ENCODE results near the gene CENPS.
A peak's percentile ranks its signal among the peaks of the same experiment; 100 is the strongest.
"Not testable (repeated sequence)": the region's sequence is repeated elsewhere in the genome, so short reads cannot be mapped to it uniquely, and the experiment has no call there.

The CENPS gene

DNA sequence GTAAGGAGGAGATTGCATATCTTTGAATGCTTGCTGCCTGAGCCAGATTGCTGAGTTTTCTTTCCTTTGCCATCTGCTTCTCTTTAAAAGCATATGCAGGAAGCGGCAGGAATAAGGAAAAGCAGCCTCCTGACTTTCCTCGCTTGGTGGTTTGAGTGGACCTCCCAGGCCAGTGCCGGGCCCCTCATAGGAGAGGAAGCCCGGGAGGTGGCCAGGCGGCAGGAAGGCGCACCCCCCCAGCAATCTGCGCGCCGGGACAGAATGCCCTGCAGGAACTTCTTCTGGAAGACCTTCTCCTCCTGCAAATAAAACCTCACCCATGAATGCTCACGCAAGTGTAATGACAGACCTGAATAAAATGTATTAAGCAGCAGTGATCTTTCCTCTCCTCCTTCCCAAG is 21.1 kb downstream of the CENPS start:
- DNase-seq (ENCODE audit: low spot score), result no peak

DNA sequence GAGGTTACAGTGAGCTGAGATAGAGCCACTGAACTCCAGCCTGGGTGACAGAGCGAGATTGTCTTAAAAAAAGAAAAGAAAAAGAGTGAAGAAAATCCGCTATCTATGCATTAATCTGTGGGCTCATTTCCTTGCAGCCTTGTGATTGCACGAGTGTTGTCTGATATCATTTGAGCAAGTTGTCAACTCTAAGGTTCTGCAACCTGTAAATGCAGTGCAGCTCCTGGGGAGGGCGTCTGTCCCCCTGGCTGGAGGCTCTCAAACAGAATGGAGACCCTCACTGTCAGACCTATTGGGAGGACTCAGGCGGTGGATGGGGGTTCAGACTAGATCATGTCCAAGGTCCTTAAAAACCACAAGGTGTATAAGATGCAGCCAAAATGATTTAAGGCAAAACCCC is 25.8 kb downstream of the CENPS start:
- no peak for DNase-seq (ENCODE audit: low spot score)

DNA sequence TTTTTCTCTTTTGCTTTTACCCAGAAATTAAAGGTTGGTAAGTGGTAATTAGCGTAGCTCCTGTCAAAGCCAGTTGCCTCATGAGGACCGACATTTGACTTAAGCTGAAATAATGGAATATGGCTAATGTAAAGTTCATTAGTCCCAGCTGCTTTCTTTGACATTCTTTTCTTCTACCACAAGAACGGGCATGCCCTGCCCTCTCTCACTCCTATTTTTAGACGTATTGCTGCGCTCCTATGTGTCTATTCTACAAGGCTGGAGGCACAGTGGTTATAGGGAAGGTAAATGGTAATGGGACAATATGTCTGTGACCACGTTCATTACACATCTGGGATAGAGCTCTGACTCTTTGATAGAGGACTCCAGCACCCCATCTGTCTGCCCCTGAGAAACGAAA is 26.4 kb downstream of the CENPS start:
- DNase-seq (ENCODE audit: low spot score), result no peak

DNA sequence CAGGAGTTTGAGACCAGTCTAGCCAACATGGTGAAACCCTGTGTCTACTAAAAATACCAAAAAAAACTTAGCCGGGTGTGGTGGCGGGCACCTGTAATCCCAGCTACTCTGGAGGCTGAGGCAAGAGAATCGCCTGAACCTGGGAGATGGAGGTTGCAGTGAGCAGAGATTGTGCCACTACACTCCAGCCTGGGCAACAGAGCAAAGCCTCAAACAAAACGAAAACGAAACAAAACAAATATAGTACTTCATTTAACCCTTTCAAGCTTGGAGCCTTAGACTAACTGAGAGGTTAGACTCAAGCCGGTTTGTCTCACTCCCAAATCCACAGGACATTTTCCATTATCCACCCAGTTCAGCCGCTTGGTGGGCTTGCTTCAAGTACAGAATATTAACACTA is 27.2 kb downstream of the CENPS start:
- not testable (repeated sequence) for DNase-seq (ENCODE audit: low spot score)

DNA sequence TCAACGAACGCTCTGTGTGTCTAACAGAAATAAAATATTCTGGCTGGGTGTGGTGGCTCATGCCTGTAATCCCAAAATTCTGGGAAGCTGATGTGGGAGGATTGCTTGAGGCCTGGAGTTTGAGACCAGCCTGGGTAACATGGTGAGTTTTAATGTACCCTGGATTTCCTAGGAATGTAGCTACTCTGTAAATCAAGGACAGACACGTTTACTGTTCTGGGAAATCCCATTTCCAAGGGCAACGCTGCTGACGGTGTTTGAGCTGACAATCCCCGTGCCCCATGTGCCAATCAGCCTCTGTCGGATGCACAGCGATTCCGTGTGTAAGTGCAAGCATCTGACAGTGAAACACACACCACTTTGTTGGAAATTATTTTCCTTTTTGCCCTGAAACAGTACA is 27.6 kb downstream of the CENPS start:
- DNase-seq (ENCODE audit: low spot score), result no peak

DNA sequence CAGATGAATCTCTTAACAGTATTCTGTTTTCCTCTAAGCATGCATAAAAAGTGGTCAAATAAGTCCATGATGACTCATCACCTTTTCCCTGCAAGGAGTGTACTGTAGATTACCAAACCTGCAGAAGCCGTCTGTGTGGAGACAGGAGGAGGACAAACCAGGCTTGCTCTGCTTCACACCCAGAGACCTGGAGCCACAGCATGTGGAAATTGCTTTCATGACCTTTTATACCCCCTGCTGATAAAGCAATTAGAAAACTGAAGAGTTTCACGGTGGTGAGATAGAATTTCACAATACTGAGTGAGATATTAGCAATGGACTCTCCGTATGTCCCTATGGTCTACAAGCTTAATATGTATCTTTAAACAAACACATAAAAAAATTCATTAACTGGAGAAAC is 29.0 kb downstream of the CENPS start:
- DNase-seq (ENCODE audit: low spot score), result no peak

DNA sequence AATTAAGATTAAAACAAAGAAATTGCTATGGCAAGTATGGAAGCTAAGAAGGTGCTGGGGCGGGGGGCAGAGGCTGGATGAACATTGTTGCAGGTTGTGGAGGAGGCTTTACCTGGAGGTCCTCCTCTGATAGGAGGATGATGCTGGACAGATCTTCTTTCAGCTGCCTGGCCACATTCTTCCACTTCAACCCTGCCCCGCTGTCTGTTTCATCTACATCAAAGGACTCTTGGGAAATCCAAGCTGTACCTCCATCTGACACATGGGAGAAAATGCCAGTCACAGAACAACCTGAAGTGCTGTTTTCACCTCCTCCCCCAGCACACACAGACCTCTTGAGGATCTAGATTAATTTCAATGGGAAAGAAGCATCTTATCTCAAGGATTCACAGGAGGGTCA is 36.8 kb downstream of the CENPS start:
- DNase-seq (ENCODE audit: low spot score), result no peak

DNA sequence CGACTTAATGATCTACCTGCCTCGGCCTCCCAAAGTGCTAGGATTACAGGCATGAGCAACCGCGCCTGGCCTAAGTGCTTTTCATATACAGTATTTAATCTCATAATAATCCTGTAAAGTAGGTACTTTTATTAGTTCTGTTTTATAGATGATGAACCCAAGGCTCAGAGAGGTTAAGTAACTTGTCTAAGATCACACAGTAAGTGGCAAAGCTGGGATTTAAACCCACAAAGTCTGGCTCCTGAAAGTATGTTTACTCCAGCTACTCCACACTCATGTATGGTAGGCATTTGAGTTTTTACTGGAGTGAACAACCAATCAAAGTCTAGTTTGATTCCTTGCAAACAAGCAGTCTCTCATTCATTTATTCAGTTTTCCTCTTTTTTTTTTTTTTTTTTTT is 39.8 kb downstream of the CENPS start:
- no peak for DNase-seq (ENCODE audit: low spot score)

DNA sequence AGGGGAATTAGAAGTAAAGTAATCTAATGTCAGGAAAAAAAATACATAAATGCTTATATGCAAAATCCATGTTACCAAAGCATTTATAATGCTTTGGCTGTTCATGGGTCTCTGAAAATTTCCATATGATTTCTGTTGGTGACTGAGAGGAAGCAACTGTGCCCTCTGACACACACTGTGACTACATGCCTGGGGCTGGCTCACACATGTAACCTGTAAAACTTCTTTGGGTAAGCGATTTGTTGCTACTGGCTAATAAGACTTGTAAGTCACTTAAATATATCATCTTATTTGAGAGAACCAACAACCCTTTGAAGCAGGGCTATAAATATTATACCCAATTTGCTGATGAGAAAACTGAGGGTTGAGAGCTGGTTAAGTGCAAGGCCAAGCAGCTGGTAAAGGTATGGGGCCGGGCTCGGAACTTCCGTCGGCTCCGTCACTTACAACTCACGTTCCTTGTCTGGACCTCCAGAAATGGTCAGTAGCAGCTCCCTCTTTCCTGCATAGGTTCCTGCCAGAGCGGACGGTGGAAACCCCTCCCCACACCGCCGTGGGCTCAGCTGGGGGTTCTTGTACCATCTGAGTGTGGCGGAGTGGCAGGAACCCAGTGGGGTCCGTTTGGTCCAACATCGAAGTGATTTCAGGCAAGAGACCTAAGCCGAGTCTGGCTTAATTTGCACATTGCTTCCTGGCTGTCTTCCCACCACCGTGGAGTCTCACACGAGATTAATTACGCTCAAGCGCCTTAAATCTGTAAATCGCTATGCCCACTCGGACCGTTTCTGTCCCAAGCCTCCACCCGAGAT is 41.4 kb downstream of the CENPS start:
- DNase-seq (ENCODE audit: low spot score), result no peak

DNA sequence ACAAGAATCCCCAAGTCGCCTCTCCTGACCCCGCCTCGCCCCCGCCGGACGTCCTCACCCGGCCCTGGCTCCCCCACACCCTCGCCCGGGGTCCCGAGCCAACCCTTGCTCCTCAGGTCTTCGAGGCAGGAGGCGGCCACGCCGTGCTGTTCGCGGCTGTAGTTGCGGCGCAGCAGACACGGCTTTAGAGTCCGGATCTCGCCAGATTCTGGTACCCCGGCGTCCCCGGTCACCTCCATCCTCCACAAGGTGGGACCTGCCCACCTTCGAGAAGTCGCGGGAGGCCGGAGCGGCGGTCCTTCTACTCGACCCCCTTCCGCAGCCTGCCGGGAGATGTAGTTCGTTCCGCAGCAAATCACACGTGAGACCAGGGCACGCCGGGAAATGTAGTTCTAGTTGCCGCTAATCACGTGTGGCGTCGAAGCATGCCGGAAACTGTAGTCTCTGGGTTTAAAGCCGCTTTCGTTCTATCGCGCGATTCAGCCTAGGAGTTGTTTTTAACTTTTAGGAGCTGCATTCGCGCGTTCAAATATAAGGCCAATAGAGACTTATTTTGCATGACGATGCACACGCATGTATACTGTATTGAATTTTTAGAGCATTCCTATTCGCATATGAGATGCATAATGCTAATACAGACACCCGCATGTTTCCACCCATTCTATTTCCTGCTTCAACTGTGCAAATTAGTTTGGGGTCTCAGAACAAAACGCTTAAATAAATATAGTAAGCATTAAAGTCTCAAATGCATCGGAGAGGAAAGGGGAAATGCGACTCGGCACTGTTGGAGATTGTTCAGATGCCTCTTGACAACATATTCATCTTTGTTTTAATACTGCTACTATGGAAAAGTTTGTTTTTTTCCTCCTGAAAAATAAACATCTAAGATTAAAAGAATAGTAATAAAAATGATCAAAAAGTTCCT is 42.2 kb downstream of the CENPS start, which contains the start of gene DFFA:
Gene DFFA, minus strand, starts transcription at position 310 of the 925 bp plus-strand sequence. Its CDS starts 71 bp downstream, at position 239.
- DNase-seq (ENCODE audit: low spot score), result peak; percentile 98

DNA sequence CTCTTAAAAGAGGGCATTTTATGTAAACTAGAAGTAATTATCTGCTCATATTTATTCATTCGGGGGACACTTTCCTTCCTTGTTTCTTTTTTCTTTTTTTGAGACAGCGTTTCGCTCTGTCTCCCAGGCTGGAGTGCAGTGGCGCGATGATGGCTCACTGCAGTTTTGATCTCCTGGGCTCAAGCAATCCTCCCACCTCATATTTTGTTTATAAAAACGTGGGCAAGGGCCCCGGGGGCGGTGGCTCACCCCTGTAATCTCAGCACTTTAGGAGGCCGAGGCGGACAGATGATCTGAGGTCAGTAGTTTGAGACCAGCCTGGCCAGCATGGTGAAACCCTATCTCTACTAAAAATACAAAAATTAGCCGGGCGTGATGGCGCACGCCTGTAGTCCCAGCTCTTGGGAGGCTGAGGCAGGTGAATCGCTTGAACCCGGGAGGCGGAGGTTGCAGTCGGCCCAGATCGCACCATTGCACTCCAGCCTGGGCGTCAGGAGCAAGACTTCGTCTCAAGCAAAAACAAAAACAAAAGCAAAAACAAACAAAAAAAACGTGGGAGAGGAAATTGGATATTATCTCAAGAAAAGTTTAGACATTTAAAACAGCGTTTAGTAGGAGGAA is 43.0 kb downstream of the CENPS start:
- DNase-seq (ENCODE audit: low spot score), result no peak

DNA sequence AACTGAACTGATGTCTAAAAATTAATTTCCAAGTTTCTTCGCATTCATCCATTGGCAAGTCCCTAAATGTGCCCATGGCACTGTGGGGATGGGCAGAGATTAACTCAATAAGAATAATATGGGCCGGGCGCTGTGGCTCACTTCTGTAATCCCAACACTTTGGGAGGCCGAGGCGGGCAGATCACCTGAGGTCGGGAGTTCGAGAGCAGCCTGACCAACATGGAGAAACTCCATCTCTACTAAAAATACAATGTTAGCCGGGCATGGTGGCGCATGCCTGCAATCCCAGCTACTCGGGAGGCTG is 44.0 kb downstream of the CENPS start:
- DNase-seq (ENCODE audit: low spot score), result not testable (repeated sequence)

DNA sequence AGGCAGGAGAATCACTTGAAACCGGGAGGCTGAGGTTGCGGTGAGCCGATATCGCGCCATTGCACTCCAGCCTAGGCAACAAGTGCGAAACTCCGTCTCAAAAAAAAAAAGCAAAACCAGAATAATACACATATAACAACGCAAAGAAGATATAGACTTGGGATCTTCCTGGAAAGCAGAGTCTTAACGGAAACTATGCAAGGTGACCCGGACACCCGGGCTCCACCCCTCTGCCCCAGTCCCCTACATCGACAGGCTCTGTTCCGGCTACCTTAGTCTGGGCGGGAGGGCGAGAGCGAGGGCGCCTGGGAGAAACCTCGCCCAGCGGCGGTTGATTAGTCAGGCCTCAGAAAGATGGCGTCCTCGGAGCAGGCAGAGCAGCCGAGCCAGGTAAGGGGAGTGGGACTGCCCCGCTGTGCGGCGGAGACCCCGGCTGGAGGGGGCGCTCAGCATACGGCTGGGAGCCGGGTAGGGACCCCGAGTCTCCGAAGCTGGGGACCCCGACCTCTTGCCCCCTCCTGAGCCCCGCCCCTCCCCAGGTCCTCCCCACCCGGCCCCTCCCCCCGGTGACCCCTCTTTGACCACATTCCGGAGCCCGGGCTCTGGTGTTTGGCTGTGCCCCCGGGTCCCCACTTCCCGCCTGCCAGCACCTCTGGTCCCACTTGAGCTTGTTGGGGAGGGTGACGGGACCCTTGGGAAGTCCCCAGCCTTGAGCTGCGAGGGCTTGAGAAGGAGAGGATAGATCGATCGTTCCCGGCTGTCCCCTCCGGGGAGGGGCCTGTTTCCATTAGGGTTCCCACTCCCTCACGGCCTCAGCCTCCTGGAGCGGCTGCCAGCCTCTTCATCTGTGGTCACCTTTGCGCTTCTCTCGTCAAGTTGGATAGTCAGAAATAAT is 44.6 kb downstream of the CENPS start, which contains the start of gene PEX14:
Gene PEX14, plus strand, starts transcription at position 338 of the 895 bp plus-strand sequence. Its CDS starts 17 bp downstream, at position 355.
- peak; percentile 89 for DNase-seq (ENCODE audit: low spot score)

DNA sequence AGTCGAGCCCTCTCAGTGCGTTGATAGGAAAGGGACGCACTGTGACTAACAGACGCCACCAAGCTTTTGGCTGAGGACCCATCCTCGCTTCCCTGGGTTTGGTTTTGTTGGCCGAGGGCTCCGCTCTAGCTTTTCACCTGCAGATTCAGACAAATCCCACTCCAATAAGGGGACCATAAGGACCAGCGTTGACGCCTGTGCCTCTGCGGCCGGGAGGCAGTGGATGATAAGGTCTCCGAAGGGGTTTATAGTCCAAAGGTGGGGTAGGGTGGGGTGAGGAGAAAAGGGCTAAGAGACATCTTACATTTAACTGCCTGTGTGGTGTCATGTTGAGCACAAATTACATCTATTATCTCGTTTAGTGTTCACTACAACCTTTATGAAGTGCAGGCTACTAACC is 45.3 kb downstream of the CENPS start:
- no peak for DNase-seq (ENCODE audit: low spot score)

DNA sequence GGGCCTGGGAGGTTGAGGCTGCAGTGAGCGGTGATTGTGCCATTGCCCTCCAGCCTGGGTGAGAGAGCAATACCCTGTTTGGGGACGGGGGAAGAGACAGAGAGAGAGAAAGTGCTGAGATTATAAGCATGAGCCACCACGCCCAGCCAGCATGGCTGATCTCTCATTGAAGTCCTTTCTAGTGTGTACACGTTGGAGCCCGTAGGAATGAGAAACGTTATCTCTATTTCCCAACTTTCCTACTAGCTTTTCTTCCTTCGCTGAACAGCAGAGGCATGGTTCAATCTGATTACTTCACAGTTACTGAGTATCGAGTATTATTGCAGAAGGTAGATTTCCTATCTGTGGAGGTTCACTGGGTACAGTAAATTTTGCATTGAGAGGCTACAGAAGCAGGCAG is 49.1 kb downstream of the CENPS start:
- no peak for DNase-seq (ENCODE audit: low spot score)

DNA sequence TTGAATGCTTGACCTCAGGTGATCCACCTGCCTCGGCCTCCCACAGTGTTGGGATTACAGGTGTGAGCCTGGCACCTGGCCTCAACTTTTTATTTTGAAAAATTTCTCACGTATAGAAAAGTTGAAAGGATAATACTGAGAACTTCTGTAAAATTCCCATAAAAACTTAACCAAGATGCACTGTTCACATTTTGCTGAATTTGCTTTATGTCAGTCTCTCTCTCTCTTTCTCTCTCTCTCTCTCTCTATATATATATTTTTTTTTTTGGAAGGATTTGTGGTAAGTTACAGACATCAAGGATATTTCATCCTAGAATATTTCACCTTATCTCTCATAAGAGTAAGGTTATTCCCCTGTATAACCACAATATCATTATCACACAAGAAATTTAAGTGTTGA is 50.4 kb downstream of the CENPS start:
- DNase-seq (ENCODE audit: low spot score), result no peak

DNA sequence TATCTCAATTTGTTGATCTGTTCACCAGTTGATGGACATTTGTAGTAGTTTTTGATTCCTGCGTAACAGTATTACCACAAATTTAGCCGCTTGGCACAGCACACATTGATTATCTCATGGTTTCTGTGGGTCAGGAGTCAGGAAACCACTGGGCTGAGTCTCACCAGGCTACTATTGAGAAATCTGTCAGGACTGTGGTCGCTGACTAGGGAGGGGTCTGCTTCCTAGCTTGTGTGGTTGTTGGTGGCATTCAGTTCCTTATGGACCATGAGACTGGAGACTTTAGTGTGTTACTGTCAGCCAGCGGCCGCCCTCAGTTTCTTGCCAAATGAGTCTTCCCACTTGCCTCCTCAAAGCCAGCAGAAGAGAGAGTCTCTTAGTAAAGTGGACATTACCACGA is 54.3 kb downstream of the CENPS start:
- DNase-seq (ENCODE audit: low spot score), result no peak

DNA sequence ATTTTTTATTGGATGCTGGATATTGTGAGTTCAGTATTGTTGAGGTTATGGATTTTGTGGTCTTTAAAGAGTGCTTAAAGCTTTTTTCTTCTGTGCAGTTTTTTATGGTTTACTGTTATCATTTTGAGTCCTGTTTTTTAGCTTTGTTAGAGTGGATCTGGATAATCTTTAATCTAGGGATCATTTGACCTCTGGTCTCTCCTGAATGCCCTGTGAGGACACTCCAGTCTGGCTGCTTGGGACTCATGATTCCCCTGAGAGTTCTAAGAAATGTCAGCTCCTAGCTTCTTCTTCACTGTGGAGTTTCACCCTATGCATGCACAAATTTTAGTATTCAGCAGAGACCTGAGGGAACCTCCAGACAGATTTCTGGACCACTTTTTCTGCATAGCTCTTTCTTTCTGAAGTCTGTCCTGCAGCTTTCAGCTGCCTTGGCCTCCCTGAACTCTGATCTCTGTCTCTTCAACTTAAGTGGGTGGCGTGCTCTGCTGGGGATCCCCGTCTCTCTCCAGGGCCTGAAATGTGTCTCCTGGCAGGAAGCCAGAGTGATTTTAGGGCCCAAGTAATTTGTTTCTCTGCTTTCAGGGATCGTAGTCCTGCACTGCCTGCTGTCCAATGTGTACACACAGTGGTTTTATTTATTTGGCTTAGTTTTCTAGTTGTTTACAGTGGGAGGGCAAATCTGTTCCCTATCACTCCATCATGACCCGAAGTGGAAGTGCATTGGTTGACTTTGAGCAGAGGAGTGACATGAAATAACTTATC is 59.2 kb downstream of the CENPS start:
- DNase-seq (ENCODE audit: low spot score), result no peak

DNA sequence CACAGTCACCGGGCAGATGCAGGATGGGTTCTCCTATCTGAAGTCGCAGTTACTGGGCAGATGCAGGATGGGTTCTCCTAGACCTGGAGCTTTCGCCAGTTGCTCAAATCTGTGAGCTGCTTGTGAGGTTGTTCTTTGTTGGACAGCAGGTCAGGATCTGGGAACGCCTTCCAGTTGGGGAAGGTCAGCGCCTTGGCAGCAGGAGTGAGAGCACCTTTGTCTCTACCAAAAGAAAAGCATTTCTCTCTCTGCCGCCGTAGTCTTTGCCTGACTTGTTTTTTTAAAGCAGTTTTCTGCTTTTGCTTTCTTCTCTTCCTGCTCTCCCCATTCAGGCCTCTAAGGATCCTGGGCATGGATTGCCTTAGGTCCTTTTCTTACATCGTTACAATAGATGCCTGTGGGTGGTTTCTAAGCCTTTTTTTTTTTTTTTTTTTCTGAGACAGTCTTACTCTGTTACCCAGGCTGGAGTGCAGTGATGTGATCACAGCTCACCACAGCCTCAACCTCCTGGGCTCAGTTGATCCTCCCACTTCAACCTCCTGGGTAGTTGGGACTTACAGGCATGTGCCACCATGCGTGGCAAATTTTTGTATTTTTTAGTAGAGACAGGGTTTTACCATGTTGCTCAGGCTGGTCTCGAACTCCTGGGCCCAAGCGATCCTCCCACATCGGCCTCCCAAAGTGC is 60.2 kb downstream of the CENPS start:
- DNase-seq (ENCODE audit: low spot score), result no peak
